GM19239 (cell line): ENCODE measurements around the gene B9D1.

Source experiments
- DNase-seq: peaks from one replicate; pipeline ENCODE4 v3.0.0; 2011; ENCODE audit warnings: low spot score; ENCODE audit not compliant: insufficient read length
- FAIRE-seq: peaks from 2 replicates; lab custom pipeline; 2011; peaks lifted over from hg19 to GRCh38; lab: Jason Lieb, UNC

Gene B9D1

GRCh38 chr17:19390951-19391350, 28.4 kb upstream of the B9D1 start:
- no peak for FAIRE-seq
- no peak for DNase-seq

- FAIRE-seq (no peak), DNase-seq (no peak)
These were observed 26.6 kb upstream of the B9D1 start for GRCh38 chr17:19388791-19389785.

GRCh38 chr17:19387921-19388521, 25.5 kb upstream of the B9D1 start:
- DNase-seq (no peak), FAIRE-seq (no peak)

GRCh38 chr17:19386974-19387920, 24.7 kb upstream of the B9D1 start, which contains the start of gene MFAP4:
Gene MFAP4 (minus strand): TSS chr17:19387190. CDS start chr17:19387155, 35 bp downstream.
- DNase-seq = no peak
- FAIRE-seq = no peak

- DNase-seq (no peak), FAIRE-seq (no peak)
These were observed 23.8 kb upstream of the B9D1 start for GRCh38 chr17:19386051-19386929.

GRCh38 chr17:19385521-19385983, 23.0 kb upstream of the B9D1 start:
- no peak for DNase-seq
- FAIRE-seq = no peak

GRCh38 chr17:19384723-19385391, 22.3 kb upstream of the B9D1 start:
- no peak for FAIRE-seq
- no peak for DNase-seq

- DNase-seq (no peak), FAIRE-seq (no peak)
These were observed 21.4 kb upstream of the B9D1 start for GRCh38 chr17:19383681-19384470.

GRCh38 chr17:19382531-19383444, 20.3 kb upstream of the B9D1 start:
- FAIRE-seq = no peak
- DNase-seq = no peak

GRCh38 chr17:19381741-19382444, 19.4 kb upstream of the B9D1 start:
- no peak for DNase-seq
- no peak for FAIRE-seq

GRCh38 chr17:19381361-19381740, 18.8 kb upstream of the B9D1 start:
- FAIRE-seq (no peak), DNase-seq (no peak)

GRCh38 chr17:19380481-19381301, 18.2 kb upstream of the B9D1 start:
- DNase-seq (no peak), FAIRE-seq (no peak)

GRCh38 chr17:19379361-19380065, 17.0 kb upstream of the B9D1 start:
- no peak for DNase-seq
- no peak for FAIRE-seq

- FAIRE-seq = peak; percentile 99
These were observed 16.2 kb upstream of the B9D1 start, which contains the start of gene MAPK7 for GRCh38 chr17:19378416-19379360. Gene MAPK7 (plus strand): TSS chr17:19378498. CDS start chr17:19378901, 403 bp downstream.

More at GRCh38 chr17:19378416-19379360, 16.2 kb upstream of the B9D1 start, which contains the start of gene MAPK7:
- no peak for DNase-seq
